ENCODE measurements around the gene GJA10. TPM values are rescaled to one million over a fixed set of nuclear protein-coding genes. Genes with fewer than 3 reads are reported as not detected.
A peak's percentile ranks its signal among the peaks of the same experiment; 100 is the strongest.
"Not testable (repeated sequence)": the region's sequence is repeated elsewhere in the genome, so short reads cannot be mapped to it uniquely, and the experiment has no call there.

The GJA10 gene
- not detected for total RNA-seq

DNA sequence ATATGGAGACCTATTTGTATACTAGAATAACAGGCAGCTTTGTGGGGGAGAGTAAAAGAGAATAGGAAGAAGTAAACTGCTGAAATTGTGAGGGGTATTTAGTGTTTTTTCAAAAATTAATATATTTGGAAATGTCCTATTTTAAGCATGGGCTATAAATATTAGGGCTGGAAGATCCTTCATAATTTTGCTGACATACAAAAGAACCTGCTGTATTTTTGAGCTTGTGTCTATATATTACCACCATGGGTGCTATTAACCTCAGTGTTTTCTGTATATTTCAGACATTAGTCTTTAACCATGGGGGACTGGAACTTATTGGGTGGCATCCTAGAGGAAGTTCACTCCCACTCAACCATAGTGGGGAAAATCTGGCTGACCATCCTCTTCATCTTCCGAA lies at the start of gene GJA10:
GJA10 (plus strand) TSS at position 301 of the 400 bp plus-strand sequence; CDS start at position 301, 0 bp downstream.
- H3K36me3 Mint-ChIP-seq (ENCODE audit: low read depth) = no peaks in the 10 kb centered on the region
- intact Hi-C loops (cut with micrococcal nuclease) = no loop called here
- TF ChIP-seq, protein P1, sequence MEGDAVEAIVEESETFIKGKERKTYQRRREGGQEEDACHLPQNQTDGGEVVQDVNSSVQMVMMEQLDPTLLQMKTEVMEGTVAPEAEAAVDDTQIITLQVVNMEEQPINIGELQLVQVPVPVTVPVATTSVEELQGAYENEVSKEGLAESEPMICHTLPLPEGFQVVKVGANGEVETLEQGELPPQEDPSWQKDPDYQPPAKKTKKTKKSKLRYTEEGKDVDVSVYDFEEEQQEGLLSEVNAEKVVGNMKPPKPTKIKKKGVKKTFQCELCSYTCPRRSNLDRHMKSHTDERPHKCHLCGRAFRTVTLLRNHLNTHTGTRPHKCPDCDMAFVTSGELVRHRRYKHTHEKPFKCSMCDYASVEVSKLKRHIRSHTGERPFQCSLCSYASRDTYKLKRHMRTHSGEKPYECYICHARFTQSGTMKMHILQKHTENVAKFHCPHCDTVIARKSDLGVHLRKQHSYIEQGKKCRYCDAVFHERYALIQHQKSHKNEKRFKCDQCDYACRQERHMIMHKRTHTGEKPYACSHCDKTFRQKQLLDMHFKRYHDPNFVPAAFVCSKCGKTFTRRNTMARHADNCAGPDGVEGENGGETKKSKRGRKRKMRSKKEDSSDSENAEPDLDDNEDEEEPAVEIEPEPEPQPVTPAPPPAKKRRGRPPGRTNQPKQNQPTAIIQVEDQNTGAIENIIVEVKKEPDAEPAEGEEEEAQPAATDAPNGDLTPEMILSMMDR (IDR thresholded peaks at IDR 0.05) = no peak
- ChIA-PET POLR2A (no interaction called here), CTCF (no interaction called here)
- ATAC-seq (no peak), DNase-seq (no peak)
- H3K27me3 Mint-ChIP-seq = peaks cover 42% of the 10 kb centered on the region
- no peaks in the 10 kb centered on the region for H3K9me3 Mint-ChIP-seq
- H3K4me3 Mint-ChIP-seq = no peak within 1 kb of the TSS
- H3K4me1 Mint-ChIP-seq (ENCODE audit: low read depth) = peaks cover 6% of the 10 kb centered on the region
- H3K27ac Mint-ChIP-seq = no peak within 1 kb of the TSS

DNA sequence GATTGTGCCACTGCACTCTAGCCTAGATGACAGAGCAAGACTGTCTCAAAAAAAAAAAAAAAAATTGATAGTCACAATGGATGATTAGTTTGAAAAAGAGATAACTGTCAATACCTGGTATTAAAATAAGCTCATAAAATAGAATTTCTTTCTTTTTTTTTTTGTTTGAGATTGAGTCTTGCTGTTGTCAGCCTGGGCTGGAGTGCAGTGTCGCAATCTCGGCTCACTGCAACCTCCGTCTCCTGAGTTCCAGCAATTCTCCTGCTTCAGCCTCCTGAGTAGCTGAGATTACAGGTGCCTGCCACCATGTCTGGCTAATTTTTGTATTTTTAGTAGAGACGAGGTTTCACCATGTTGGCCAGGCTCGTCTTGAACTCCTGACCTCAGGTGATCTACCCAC lies 46.8 kb upstream of the GJA10 start:
- H3K4me3 Mint-ChIP-seq; H3K27ac Mint-ChIP-seq; H3K9me3 Mint-ChIP-seq; ATAC-seq; intact Hi-C loops (cut with micrococcal nuclease); DNase-seq; CTCF ChIA-PET; H3K27me3 Mint-ChIP-seq; POLR2A ChIA-PET: not testable (repeated sequence)
- Mint-ChIP-seq H3K4me1 (ENCODE audit: low read depth) (peaks cover 21% of the 10 kb centered on the region), H3K36me3 (ENCODE audit: low read depth) (peaks cover 30% of the 10 kb centered on the region)

DNA sequence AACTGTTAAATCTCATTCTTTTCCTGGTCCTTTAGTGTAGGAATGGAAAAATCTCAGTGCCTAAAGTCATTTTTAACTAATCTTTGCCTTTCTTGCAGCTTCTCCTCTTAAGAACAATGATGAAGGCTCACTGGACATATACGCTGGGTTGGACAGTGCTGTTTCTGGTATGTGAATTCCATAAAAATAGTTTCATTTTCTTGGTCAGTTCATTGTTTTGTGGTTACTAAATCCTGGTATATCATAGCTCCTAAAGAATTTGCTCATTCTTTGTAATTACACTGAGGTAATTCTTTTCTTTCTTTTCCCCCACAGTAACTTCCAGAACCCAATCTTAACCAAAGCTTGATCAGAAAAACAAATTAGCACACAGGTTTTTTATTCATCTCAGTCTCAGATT lies 41.2 kb upstream of the GJA10 start:
- Mint-ChIP-seq H3K36me3 (ENCODE audit: low read depth) (peaks cover 50% of the 10 kb centered on the region), H3K27me3 (no peaks in the 10 kb centered on the region), H3K4me1 (ENCODE audit: low read depth) (peaks cover 9% of the 10 kb centered on the region), H3K4me3 (no peak overlapping the region), H3K27ac (no peak overlapping the region), H3K9me3 (no peaks in the 10 kb centered on the region)
- DNase-seq = no peak
- intact Hi-C loops (cut with micrococcal nuclease) = no loop called here
- CTCF ChIA-PET = no interaction called here
- POLR2A ChIA-PET = no interaction called here
- TF ChIP-seq, protein P1 (IDR thresholded peaks at IDR 0.05) = no peak
- no peak for ATAC-seq

DNA sequence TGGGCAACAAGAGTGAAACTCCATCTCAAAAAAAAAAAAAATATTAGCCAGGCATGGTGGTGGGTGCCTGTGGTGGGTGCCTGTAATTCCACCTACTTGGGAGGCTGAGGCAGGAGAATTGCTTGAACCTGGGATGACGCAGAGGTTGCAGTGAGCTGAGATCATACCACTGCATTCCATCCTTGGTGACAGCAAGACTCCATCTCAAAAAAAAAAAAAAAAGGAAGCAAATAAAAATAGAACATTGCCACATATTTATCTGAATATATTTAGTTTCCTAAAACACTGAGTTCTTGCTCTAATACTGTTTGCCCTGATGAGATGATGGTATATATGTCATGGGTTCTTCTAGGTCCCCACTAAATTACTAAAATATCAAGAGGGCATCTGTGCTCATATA lies 36.2 kb upstream of the GJA10 start:
- ChIA-PET CTCF (no interaction called here), POLR2A (no interaction called here)
- Mint-ChIP-seq H3K4me1 (ENCODE audit: low read depth) (peaks cover 9% of the 10 kb centered on the region), H3K9me3 (no peaks in the 10 kb centered on the region), H3K36me3 (ENCODE audit: low read depth) (peaks cover 60% of the 10 kb centered on the region), H3K27ac (no peak overlapping the region), H3K27me3 (no peaks in the 10 kb centered on the region), H3K4me3 (no peak overlapping the region)
- DNase-seq (no peak), ATAC-seq (no peak)
- intact Hi-C loops (cut with micrococcal nuclease) = no loop called here
- TF ChIP-seq, protein P1 (IDR thresholded peaks at IDR 0.05) = no peak

DNA sequence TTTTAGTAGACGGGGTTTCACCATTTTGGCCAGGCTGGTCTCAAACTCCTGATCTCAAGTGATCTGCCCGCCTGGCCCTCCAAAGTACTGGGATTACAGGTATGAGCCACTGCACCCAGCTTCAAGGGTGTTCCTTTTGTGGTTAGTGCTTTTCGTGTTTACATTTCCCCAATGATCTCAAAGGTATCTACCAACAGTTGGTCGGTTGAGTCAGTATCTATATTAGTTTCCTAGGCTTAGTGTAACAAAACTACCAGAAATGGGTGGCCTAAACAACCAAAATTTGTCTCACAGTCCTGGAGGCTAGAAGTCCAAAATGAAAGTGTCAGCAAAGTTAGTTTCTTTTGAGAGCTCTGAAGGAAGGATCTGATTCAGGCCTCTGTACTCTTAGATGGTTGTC lies 34.5 kb upstream of the GJA10 start:
- TF ChIP-seq, protein P1 (IDR thresholded peaks at IDR 0.05) = no peak
- H3K36me3 Mint-ChIP-seq (ENCODE audit: low read depth) = peaks cover 62% of the 10 kb centered on the region
- H3K27me3 Mint-ChIP-seq = no peaks in the 10 kb centered on the region
- H3K27ac Mint-ChIP-seq = peak overlapping the region; percentile 48
- no peak overlapping the region for H3K4me3 Mint-ChIP-seq
- intact Hi-C loops (cut with micrococcal nuclease) = no loop called here
- no peaks in the 10 kb centered on the region for H3K9me3 Mint-ChIP-seq
- POLR2A ChIA-PET = interaction anchor here (0.7 kb wide), 1 partner anchor 10 kb away, joined by 3 read pairs; no protein-coding TSS in a partner anchor
- CTCF ChIA-PET = no interaction called here
- DNase-seq (peak; percentile 3), ATAC-seq (peak; percentile 61)
- peaks cover 9% of the 10 kb centered on the region for H3K4me1 Mint-ChIP-seq (ENCODE audit: low read depth)

DNA sequence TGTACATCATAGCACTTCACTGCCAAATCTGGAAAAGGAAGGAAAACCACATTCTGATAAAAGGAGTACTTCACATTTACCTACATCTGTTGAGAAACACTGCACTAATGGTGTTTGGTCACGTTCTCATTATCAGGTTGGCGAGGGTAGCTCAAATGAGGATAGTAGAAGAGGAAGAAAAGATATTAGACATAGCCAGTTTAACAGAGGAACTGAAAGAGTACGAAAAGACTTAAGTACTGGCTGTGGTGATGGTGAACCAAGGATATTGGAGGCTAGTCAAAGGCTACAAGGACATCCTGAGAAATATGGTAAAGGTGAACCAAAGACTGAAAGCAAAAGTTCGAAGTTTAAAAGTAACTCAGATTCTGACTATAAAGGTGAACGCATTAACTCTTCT lies 32.0 kb upstream of the GJA10 start:
- POLR2A ChIA-PET = no interaction called here
- Mint-ChIP-seq H3K4me1 (ENCODE audit: low read depth) (peaks cover 9% of the 10 kb centered on the region), H3K27ac (peak overlapping the region; percentile 3)

More for the DNA sequence above, 32.0 kb upstream of the GJA10 start:
- Mint-ChIP-seq H3K9me3 (no peaks in the 10 kb centered on the region), H3K36me3 (ENCODE audit: low read depth) (peaks cover 65% of the 10 kb centered on the region), H3K4me3 (no peak overlapping the region), H3K27me3 (no peaks in the 10 kb centered on the region)
- TF ChIP-seq, protein P1 (IDR thresholded peaks at IDR 0.05) = no peak
- no peak for DNase-seq
- ATAC-seq = no peak
- intact Hi-C loops (cut with micrococcal nuclease) = no loop called here
- CTCF ChIA-PET = interaction anchor here (0.9 to 1.3 kb wide), 2 partner anchors 10 to 135 kb away, joined by 3 read pairs; no protein-coding TSS in a partner anchor
